ENCODE measurements around the gene SLIT3.

DNA sequence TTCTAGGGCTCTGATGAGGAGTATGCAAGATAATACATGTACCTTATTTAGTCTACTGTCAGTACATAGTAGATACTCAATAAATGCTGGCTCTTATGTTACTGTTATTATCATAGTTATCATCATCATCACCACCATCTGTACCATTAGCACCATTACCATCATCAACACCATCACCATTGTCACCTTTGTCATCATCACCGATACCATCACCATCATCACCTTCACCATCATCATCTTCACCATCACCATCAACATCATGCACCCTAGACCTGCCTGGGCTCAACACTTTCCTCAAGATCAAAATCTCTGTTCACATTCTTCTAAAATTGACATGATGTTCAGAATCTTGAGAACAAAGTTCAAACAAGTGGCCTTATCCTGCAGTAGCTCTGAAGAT lies 595.6 kb downstream of the SLIT3 start:
- no peak for TF ChIP-seq EZH2phosphoT487 (IDR thresholded peaks at IDR 0.05; ENCODE audit: borderline replicate concordance)
- TF ChIP-seq, protein P1, sequence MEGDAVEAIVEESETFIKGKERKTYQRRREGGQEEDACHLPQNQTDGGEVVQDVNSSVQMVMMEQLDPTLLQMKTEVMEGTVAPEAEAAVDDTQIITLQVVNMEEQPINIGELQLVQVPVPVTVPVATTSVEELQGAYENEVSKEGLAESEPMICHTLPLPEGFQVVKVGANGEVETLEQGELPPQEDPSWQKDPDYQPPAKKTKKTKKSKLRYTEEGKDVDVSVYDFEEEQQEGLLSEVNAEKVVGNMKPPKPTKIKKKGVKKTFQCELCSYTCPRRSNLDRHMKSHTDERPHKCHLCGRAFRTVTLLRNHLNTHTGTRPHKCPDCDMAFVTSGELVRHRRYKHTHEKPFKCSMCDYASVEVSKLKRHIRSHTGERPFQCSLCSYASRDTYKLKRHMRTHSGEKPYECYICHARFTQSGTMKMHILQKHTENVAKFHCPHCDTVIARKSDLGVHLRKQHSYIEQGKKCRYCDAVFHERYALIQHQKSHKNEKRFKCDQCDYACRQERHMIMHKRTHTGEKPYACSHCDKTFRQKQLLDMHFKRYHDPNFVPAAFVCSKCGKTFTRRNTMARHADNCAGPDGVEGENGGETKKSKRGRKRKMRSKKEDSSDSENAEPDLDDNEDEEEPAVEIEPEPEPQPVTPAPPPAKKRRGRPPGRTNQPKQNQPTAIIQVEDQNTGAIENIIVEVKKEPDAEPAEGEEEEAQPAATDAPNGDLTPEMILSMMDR (conservative IDR thresholded peaks at IDR 0.05; ENCODE audit: low read length): no peak

Data from Loucy (cell line).